K562 (cell line): ENCODE results near the gene UBE2L3. TPM values are rescaled to one million over a fixed set of nuclear protein-coding genes. Genes with fewer than 3 reads are reported as not detected.

ENCODE experiments used
- CSDE1 ChIP-seq, 2 experiments: fragments of 450-650 bp; IDR thresholded peaks; 2 replicates each; pipeline ENCODE4 v1.6.1; 2016; ENCODE audit warnings: mild to moderate bottlenecking in 1 of 2
- DEAF1 ChIP-seq: fragments of 450-650 bp; formaldehyde crosslinking; IDR thresholded peaks from 2 replicates; pipeline ENCODE4 v1.4.0; 2020; ENCODE audit warnings: mild to moderate bottlenecking, moderate library complexity
- ELF2 ChIP-seq: fragments of 250-450 bp; sonication (Bioruptor Pico); IDR thresholded peaks from 2 replicates; pipeline ENCODE4 v1.5.0; 2021; ENCODE audit warnings: mild to moderate bottlenecking
- FOXA3 ChIP-seq, 2 experiments: fragments of 450-650 bp in 1 of 2; sonication (generic) in 1 of 2; formaldehyde crosslinking; IDR thresholded peaks in 1 of 2; conservative IDR thresholded peaks in 1 of 2; 2 replicates each; pipeline versions ENCODE4 v1.4.0 to v1.8.0; 2020 to 2022; ENCODE audit warnings: mild to moderate bottlenecking in 2 of 2, missing genetic modification reagents in 1 of 2
- HDAC6 ChIP-seq: IDR thresholded peaks from 2 replicates; pipeline ENCODE4 v1.6.1; 2012; ENCODE audit warnings: low read depth, mild to moderate bottlenecking, control low read depth, inconsistent platforms, low read length, moderate library complexity
- HNRNPLL ChIP-seq: fragments of 200-400 bp; formaldehyde crosslinking; IDR thresholded peaks from 2 replicates; pipeline ENCODE4 v1.6.1; 2017; ENCODE audit warnings: low read length, low read depth, mild to moderate bottlenecking; ENCODE audit not compliant: poor library complexity, severe bottlenecking
- MYNN ChIP-seq, 2 experiments: sonication (generic); formaldehyde crosslinking in 1 of 2; IDR thresholded peaks; 2 replicates each; pipeline versions ENCODE4 v1.5.0 to v1.6.1; 2016 to 2020; ENCODE audit warnings: antibody characterized with exemption in 1 of 2, missing genetic modification reagents in 1 of 2
- NBN ChIP-seq: fragments of 450-650 bp; IDR thresholded peaks from 2 replicates; pipeline ENCODE4 v1.6.1; 2016; ENCODE audit warnings: low read depth, mild to moderate bottlenecking
- PCBP1 ChIP-seq: fragments of 200-400 bp; formaldehyde crosslinking; IDR thresholded peaks from 2 replicates; pipeline ENCODE4 v1.6.1; 2018; ENCODE audit warnings: mild to moderate bottlenecking, low read depth, low read length; ENCODE audit not compliant: poor library complexity, severe bottlenecking
- SETDB1 ChIP-seq: IDR thresholded peaks from one replicate; pipeline ENCODE4 v1.6.1; 2012; ENCODE audit warnings: low read length, control low read depth, inconsistent platforms
- SMAD4 ChIP-seq: fragments of 250-450 bp; sonication (Bioruptor Pico); conservative IDR thresholded peaks from 2 replicates; pipeline ENCODE4 v1.8.0; 2021; ENCODE audit warnings: inconsistent platforms, mild to moderate bottlenecking, moderate library complexity
- SP1 ChIP-seq: sonication (generic); formaldehyde crosslinking; IDR thresholded peaks from 2 replicates; pipeline ENCODE4 v1.8.1; 2022; ENCODE audit warnings: mild to moderate bottlenecking, missing genetic modification reagents
- SREBF2 ChIP-seq: sonication (generic); formaldehyde crosslinking; IDR thresholded peaks from 2 replicates; pipeline ENCODE4 v1.4.0; 2020; ENCODE audit warnings: mild to moderate bottlenecking, missing genetic modification reagents
- ZNF41 ChIP-seq: fragments of 250-450 bp; sonication (Bioruptor Pico); conservative IDR thresholded peaks from 2 replicates; pipeline ENCODE4 v1.4.0; 2020; ENCODE audit warnings: mild to moderate bottlenecking
- ZNF778 ChIP-seq: fragments of 450-650 bp; formaldehyde crosslinking; IDR thresholded peaks from 2 replicates; pipeline ENCODE4 v1.4.0; 2020; ENCODE audit warnings: mild to moderate bottlenecking, moderate library complexity
- polyA plus RNA-seq, 8 experiments: library from polyadenylated mRNA; depleted of rRNA in 4 of 8; stranded (reverse) in 5 of 8; unstranded in 3 of 8; fragments of >200 nt; fragmentation: Nextera tagmentation in 2 of 8; fragmentation: Illumina TruSeq in 1 of 8; extraction: Ambion mirVana in 2 of 8; extraction: Trizol in 1 of 8; gene quantifications; 2 replicates each; pipeline versions ENCODE4 v1.2.1 to v1.2.3, GENCODE V29; 2011 to 2014; ENCODE audit warnings: inconsistent platforms in 1 of 8, missing spikeins in 1 of 8
- total RNA-seq, 7 experiments: library from RNA; depleted of rRNA in 6 of 7; stranded (reverse); fragments of >200 nt in 6 of 7; fragmentation: Illumina TruSeq in 2 of 7; extraction: Trizol in 2 of 7; gene quantifications; 2 replicates each; pipeline versions ENCODE4 v1.2.1 to v1.2.3, GENCODE V29; 2011 to 2021; ENCODE audit warnings: low replicate concordance in 1 of 7
- TF ChIP-seq, protein P1 (sequence below): sonication (generic); formaldehyde crosslinking; IDR thresholded peaks from 2 replicates; pipeline ENCODE4 v1.8.1; 2023; ENCODE audit warnings: mild to moderate bottlenecking, missing genetic modification reagents
- TF ChIP-seq, protein P2 (sequence below): sonication (generic); formaldehyde crosslinking; IDR thresholded peaks from 2 replicates; pipeline ENCODE4 v1.8.1; 2023; ENCODE audit warnings: missing genetic modification reagents, mild to moderate bottlenecking, borderline replicate concordance
- TF ChIP-seq, protein P3 (sequence below): sonication (generic); formaldehyde crosslinking; IDR thresholded peaks from 2 replicates; pipeline ENCODE4 v1.4.0; 2020; ENCODE audit warnings: mild to moderate bottlenecking, missing genetic modification reagents

UBE2L3 gene
- total and polyA plus RNA-seq, 9 of the 15 experiments (the other 6 are each of a cell fraction or from before 2014, with no cell fraction given), result 215 to 625 (median 285) TPM

- TF ChIP-seq ZNF778 (no peak), PCBP1 (no peak), CSDE1 (IDR thresholded peaks at IDR 0.05) (no peak), HNRNPLL (no peak), SREBF2 (CRISPR knock-in tag) (no peak), DEAF1 (CRISPR knock-in tag) (no peak), ELF2 (no peak), SMAD4 (no peak), SETDB1 (peak; percentile 94), FOXA3 (CRISPR knock-in tag; conservative IDR thresholded peaks at IDR 0.05 in 1 of 2, IDR thresholded peaks at IDR 0.05 in 1 of 2) (no peak), HDAC6 (no peak), NBN (no peak), SP1 (no peak), MYNN (IDR thresholded peaks at IDR 0.05) (no peak), MYNN (CRISPR knock-in tag; IDR thresholded peaks at IDR 0.05) (no peak), ZNF41 (CRISPR knock-in tag) (no peak)
- TF ChIP-seq, protein P1, sequence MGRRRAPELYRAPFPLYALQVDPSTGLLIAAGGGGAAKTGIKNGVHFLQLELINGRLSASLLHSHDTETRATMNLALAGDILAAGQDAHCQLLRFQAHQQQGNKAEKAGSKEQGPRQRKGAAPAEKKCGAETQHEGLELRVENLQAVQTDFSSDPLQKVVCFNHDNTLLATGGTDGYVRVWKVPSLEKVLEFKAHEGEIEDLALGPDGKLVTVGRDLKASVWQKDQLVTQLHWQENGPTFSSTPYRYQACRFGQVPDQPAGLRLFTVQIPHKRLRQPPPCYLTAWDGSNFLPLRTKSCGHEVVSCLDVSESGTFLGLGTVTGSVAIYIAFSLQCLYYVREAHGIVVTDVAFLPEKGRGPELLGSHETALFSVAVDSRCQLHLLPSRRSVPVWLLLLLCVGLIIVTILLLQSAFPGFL (CRISPR knock-in tag), result no peak
- TF ChIP-seq, protein P2, sequence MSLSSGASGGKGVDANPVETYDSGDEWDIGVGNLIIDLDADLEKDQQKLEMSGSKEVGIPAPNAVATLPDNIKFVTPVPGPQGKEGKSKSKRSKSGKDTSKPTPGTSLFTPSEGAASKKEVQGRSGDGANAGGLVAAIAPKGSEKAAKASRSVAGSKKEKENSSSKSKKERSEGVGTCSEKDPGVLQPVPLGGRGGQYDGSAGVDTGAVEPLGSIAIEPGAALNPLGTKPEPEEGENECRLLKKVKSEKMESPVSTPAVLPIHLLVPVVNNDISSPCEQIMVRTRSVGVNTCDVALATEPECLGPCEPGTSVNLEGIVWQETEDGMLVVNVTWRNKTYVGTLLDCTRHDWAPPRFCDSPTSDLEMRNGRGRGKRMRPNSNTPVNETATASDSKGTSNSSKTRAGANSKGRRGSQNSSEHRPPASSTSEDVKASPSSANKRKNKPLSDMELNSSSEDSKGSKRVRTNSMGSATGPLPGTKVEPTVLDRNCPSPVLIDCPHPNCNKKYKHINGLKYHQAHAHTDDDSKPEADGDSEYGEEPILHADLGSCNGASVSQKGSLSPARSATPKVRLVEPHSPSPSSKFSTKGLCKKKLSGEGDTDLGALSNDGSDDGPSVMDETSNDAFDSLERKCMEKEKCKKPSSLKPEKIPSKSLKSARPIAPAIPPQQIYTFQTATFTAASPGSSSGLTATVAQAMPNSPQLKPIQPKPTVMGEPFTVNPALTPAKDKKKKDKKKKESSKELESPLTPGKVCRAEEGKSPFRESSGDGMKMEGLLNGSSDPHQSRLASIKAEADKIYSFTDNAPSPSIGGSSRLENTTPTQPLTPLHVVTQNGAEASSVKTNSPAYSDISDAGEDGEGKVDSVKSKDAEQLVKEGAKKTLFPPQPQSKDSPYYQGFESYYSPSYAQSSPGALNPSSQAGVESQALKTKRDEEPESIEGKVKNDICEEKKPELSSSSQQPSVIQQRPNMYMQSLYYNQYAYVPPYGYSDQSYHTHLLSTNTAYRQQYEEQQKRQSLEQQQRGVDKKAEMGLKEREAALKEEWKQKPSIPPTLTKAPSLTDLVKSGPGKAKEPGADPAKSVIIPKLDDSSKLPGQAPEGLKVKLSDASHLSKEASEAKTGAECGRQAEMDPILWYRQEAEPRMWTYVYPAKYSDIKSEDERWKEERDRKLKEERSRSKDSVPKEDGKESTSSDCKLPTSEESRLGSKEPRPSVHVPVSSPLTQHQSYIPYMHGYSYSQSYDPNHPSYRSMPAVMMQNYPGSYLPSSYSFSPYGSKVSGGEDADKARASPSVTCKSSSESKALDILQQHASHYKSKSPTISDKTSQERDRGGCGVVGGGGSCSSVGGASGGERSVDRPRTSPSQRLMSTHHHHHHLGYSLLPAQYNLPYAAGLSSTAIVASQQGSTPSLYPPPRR (CRISPR knock-in tag), result peak; percentile 60; the same call in 1 of the 2 replicates
- TF ChIP-seq, protein P3, sequence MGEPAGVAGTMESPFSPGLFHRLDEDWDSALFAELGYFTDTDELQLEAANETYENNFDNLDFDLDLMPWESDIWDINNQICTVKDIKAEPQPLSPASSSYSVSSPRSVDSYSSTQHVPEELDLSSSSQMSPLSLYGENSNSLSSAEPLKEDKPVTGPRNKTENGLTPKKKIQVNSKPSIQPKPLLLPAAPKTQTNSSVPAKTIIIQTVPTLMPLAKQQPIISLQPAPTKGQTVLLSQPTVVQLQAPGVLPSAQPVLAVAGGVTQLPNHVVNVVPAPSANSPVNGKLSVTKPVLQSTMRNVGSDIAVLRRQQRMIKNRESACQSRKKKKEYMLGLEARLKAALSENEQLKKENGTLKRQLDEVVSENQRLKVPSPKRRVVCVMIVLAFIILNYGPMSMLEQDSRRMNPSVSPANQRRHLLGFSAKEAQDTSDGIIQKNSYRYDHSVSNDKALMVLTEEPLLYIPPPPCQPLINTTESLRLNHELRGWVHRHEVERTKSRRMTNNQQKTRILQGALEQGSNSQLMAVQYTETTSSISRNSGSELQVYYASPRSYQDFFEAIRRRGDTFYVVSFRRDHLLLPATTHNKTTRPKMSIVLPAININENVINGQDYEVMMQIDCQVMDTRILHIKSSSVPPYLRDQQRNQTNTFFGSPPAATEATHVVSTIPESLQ, result no peak
Observed at GRCh38 chr22:21573293-21573734, 5.8 kb downstream of the UBE2L3 start (continued).
